ENCODE data around the gene NXT1.

NXT1 gene

GRCh38 chr20:23335521-23335920 lies 15.1 kb upstream of the NXT1 start:
- POLR2A ChIA-PET: no interaction called here
- no peak for TF ChIP-seq CTCF (IDR thresholded peaks at IDR 0.05; ENCODE audit: control extremely low read depth, extremely low read depth, low read depth, missing control alignments)
- DNase-seq (ENCODE audit: extremely low spot score): no peak
- CTCF ChIA-PET: interaction anchor here (1.3 kb wide), 1 partner anchor 10 kb away, joined by 3 read pairs; no protein-coding TSS in a partner anchor

- DNase-seq (ENCODE audit: extremely low spot score): no peak
- ChIA-PET POLR2A (no interaction called here), CTCF (interaction anchor here (0.6 to 1.9 kb wide), 3 partner anchors 15 to 285 kb away, joined by 3 to 5 read pairs (median 4); no protein-coding TSS in a partner anchor)
- no peak for TF ChIP-seq CTCF (IDR thresholded peaks at IDR 0.05; ENCODE audit: control extremely low read depth, extremely low read depth, low read depth, missing control alignments)
Measured at GRCh38 chr20:23336476-23336875, 14.1 kb upstream of the NXT1 start.

- CTCF ChIA-PET: interaction anchor here (1.5 to 6.0 kb wide), 4 partner anchors 12 to 647 kb away, joined by 4 to 55 read pairs (median 26); partner anchors contain the start of gene NXT1
Measured at GRCh38 chr20:23337312-23337711, 13.3 kb upstream of the NXT1 start.

GRCh38 chr20:23339986-23340385 lies 10.6 kb upstream of the NXT1 start:
- ChIA-PET POLR2A (interaction anchor here (2.4 kb wide), 1 partner anchor 10 kb away, joined by 10 read pairs; the partner anchor contains the start of gene NXT1), CTCF (interaction anchor here (0.8 to 6.0 kb wide), 14 partner anchors 8 to 1005 kb away, joined by 3 to 55 read pairs (median 6); partner anchors contain the start of gene NXT1)
- no peak for DNase-seq (ENCODE audit: extremely low spot score)
- no peak for TF ChIP-seq CTCF (IDR thresholded peaks at IDR 0.05; ENCODE audit: control extremely low read depth, extremely low read depth, low read depth, missing control alignments)

More at GRCh38 chr20:23337312-23337711, 13.3 kb upstream of the NXT1 start:
- no peak for DNase-seq (ENCODE audit: extremely low spot score)
- TF ChIP-seq CTCF (IDR thresholded peaks at IDR 0.05; ENCODE audit: control extremely low read depth, extremely low read depth, low read depth, missing control alignments): no peak
- POLR2A ChIA-PET: no interaction called here

- peak; percentile 53 for DNase-seq (ENCODE audit: extremely low spot score)
- POLR2A ChIA-PET: interaction anchor here (2.4 kb wide), 1 partner anchor 10 kb away, joined by 10 read pairs; the partner anchor contains the start of gene NXT1
- peak; percentile 55 for TF ChIP-seq CTCF (IDR thresholded peaks at IDR 0.05; ENCODE audit: control extremely low read depth, extremely low read depth, low read depth, missing control alignments)
- CTCF ChIA-PET: interaction anchor here (0.6 to 6.0 kb wide), 19 partner anchors 9 to 1642 kb away, joined by 3 to 55 read pairs (median 4); partner anchors contain the start of gene NXT1
Measured at GRCh38 chr20:23340524-23340923, 10.1 kb upstream of the NXT1 start.

- TF ChIP-seq CTCF (IDR thresholded peaks at IDR 0.05; ENCODE audit: control extremely low read depth, extremely low read depth, low read depth, missing control alignments): no peak
- ChIA-PET POLR2A (interaction anchor here (2.4 kb wide), 1 partner anchor 9 kb away, joined by 10 read pairs; the partner anchor contains the start of gene NXT1), CTCF (interaction anchor here (0.6 to 6.0 kb wide), 17 partner anchors 8 to 1642 kb away, joined by 3 to 55 read pairs (median 4); partner anchors contain the start of gene NXT1)
- no peak for DNase-seq (ENCODE audit: extremely low spot score)
Measured at GRCh38 chr20:23341073-23341472, 9.5 kb upstream of the NXT1 start.
